ENCODE data around the gene NAV1.

GRCh38 chr1:201527879-201528278, 11.0 kb upstream of the NAV1 start:
- TF ChIP-seq CTCF (IDR thresholded peaks at IDR 0.05) (no peak), POLR2A (IDR thresholded peaks at IDR 0.05) (no peak)
